GM21528 (cell line): ENCODE results near the gene MIA2.

Source experiments
- ATAC-seq: cut with Tn5 transposase; IDR thresholded peaks from one replicate; pipeline ENCODE4 v1.9.1; 2021; ENCODE audit warnings: mild to moderate bottlenecking, moderate library complexity; ENCODE audit not compliant: unreplicated experiment, low FRiP score

MIA2 gene

DNA sequence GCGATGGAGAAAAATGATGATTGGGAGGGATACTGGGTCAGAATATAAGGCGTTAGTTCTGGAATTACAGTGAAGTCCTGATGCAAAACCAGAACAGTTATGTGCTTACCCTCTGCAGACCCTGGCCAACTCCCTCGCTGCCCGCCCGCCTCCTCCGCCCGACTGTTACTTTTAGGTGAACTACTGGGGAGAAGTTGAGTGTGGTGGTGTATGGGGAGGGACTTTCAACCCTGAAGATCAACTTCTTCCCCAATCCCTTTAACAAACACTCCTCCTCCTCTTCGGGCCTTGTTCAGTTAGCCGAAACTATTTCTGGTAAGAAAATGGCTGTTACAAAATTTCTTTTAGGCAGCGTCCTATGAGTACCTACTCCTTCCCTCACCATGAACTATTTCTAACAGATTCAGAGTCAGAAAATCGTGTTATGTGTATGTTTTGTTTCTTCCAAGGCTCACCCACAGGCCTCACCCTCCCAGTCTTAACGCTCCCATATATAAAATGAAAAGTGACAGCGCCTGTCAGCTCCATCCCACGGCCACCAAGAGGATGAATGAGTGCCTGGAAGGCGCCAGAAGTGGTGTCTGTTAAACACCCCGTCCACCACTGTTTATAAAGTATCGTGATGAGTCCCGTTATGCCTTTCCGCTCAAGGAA, 197.2 kb downstream of the MIA2 start:
- no peak for ATAC-seq

DNA sequence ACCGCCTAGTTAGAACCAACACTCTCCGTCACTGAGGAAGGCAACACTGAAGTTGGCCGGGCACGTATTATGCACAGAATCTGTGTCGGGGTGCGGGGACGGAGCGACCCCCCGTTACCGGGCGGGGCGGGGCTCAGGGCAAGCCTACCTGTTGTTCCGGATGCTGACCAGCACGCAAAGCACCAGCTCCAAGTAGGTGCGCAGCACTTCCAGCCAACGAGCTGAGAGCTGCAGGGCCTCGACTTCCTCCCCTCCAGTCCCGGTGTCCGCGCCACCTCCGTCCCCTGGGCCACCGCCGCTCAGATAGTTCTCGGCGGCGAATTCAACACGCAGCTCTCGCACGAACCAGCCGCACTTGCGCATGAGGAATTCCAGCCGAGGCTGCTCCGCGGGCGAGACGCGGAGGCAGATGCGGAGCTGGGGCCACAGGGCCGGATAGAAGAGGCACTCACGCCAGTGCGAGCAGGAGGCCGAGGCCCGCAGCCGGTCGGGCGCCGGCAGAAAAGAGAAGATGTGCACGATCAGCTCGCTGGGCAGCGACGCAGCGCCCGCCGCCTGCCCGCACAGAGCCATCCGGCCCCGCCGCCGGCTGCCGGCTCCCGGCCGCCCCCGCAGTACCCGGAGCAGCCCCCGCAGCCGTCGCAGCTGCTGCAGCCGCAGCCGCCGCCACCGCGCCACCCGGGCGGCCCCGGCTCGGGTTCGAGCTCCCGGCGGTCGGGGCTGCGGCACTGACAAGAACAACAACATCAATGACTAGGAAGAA, 197.9 kb downstream of the MIA2 start:
- peak; percentile 30 for ATAC-seq

DNA sequence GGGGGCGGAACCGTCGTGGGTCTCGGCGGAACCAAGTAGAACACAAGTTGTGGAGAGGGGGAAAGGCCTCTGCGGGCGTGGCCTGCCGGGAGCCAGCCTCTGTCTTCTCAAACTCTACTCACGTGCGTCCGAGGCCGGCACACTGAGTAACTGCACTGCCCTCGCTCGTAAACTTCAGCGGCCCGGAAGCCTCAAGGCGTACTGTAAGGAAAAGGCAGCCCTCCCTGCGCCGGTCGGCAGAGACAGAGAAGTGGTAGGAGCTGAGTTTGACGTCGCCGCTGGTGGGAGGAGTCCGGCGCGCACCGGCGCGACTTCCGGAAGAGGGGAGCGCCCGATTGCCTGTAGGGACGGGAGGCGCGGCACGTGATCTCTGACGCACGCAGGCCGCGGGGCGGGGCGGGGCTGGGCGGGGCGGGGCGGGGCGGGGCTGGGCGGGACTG, 198.5 kb downstream of the MIA2 start, which contains the start of gene FBXO33:
TSS of gene FBXO33 (minus strand) at position 255 of the 440 bp plus-strand sequence. CDS start 271 bp downstream, outside the sequence.
- ATAC-seq, result peak; percentile 86

DNA sequence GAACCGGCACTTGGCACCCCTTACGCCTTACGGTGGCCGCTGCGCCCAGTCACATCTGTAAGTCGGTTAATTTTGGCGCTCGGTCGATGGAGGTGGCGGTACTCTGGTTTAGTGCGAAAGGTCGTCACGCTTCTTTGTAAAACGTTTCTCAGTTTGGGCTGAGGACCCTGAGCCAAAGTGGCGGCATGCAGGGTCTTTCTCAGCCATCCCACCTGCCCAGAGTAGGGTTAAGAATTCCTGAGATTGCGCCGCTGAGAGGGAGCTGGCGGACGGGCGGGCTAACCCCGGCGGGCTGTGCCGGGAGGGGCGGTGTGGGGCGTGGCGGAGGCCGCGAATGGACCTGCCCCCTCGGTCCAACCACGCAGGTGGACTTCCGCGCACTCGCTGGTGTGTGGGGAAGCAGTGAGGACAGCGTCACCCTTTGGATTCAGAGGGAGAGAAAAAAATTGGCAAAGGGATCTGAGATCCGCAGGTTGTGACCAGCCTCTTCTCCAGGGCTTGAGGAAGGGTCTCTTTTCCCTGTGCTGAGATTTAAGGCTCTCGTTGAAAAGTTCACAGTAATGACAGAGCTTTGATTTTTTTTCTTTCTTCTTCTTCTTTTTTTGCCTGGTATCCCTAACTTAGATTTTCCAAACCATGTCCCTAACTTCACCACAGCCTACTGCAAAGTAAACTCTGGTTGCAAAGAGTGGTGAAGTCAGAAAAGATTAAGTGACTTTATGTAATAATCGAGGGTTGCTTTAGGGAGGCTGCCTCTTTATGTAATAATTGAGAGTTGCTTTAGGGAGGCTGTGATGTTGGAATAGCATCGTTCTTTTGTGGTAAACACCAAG, 199.1 kb downstream of the MIA2 start:
- peak; percentile 77 for ATAC-seq

DNA sequence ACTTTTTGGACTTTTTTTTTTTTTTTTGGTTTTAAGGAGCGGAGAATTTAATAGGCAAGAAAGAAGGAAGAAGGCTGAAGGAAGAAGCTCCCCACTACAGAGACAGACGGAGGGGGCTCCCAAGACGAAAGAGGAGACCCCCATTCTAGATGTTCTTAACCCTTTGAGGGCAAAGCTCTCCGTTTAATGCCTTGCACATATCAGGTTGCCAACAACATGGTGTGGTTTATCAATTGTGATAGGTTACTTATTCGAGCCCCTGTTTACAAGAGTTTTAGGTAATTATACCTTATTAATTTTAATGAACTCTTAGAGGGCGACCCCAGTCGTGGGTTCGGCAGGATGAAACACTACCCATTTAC, 199.7 kb downstream of the MIA2 start:
- no peak for ATAC-seq

DNA sequence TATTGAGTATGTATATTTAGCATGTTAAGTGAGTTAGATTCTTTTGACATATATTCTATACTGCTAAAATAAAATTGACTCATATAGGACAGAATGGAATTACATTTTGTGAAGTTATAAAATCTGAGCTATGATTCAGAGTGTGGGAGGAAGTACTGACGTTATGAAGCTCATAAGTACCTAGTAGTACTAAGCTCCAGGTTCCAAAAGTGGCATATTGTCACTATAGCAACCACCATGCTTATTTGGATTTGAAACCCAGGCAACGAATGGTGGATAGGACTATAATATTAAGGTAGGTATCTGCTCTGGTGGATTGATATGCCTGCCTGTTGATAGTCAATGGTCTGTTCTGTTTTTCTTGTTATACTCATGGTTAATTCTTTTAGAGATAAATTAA, 200.7 kb downstream of the MIA2 start:
- no peak for ATAC-seq

DNA sequence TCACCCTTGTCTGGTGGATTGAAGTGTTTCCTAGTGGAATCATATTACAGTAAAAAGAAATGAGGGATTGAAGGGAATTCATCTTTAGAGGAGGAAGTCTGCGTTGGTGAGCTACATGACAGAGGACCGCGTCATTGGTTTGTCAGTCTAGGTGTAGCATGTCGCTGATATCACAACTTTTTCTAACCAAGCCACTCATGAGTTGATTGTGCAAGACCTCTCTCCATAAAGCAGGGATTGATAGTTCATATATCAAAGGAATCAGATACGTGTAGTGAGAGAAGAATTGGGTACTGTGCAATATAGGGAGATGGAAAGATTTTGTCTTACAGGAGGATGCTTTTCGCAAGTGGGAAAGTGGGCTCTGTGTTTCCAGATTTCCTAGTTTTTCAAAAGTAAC, 201.5 kb downstream of the MIA2 start:
- no peak for ATAC-seq
